Gastroesophageal sphincter (tissue), 3 donors: Measurements from ENCODE around the gene UST.

ENCODE experiments used
- EP300 ChIP-seq: sonication (generic); formaldehyde crosslinking; IDR thresholded peaks from one replicate; pipeline ENCODE4 v1.6.1; 2017; ENCODE audit warnings: antibody characterized with exemption, mild to moderate bottlenecking
- POLR2A ChIP-seq, 2 donors: fragments of 450-650 bp; IDR thresholded peaks; one replicate each; pipeline ENCODE4 v1.6.1; 2017; ENCODE audit warnings: antibody characterized with exemption in 2 of 2, mild to moderate bottlenecking in 2 of 2, moderate library complexity in 1 of 2
- TF ChIP-seq, protein P1 (sequence below), 4 experiments: fragments of 200-600 bp in 2 of 4; fragments of 450-650 bp in 2 of 4; sonication (generic) in 1 of 4; IDR thresholded peaks; one replicate each; pipeline ENCODE4 v1.5.1; 2017 to 2019; ENCODE audit warnings: antibody characterized with exemption in 4 of 4, mild to moderate bottlenecking in 2 of 4, moderate library complexity in 2 of 4

DNA sequence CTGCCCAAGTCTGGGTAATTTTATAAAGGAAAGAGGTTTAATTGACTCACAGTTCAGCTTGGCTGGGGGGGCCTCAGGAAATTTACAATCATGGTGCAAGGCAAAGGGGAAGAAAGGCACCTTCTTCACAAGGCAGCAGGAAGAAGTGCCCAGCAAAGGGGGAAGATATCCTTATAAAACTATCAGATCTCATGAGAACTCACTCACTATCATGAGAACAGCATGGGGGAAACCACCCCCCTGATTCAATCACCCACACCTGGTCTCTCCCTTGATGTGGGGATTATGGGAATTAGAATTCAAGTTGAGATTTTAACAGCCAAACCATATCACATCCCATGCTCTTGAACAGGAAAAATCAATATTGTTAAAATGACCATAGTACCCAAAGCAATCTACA lies 355.5 kb downstream of the UST start:
- TF ChIP-seq, protein P1, sequence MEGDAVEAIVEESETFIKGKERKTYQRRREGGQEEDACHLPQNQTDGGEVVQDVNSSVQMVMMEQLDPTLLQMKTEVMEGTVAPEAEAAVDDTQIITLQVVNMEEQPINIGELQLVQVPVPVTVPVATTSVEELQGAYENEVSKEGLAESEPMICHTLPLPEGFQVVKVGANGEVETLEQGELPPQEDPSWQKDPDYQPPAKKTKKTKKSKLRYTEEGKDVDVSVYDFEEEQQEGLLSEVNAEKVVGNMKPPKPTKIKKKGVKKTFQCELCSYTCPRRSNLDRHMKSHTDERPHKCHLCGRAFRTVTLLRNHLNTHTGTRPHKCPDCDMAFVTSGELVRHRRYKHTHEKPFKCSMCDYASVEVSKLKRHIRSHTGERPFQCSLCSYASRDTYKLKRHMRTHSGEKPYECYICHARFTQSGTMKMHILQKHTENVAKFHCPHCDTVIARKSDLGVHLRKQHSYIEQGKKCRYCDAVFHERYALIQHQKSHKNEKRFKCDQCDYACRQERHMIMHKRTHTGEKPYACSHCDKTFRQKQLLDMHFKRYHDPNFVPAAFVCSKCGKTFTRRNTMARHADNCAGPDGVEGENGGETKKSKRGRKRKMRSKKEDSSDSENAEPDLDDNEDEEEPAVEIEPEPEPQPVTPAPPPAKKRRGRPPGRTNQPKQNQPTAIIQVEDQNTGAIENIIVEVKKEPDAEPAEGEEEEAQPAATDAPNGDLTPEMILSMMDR (IDR thresholded peaks at IDR 0.05) = no peak
- TF ChIP-seq EP300 (no peak), POLR2A (IDR thresholded peaks at IDR 0.05) (no peak)
